HepG2 (cell line): Measurements from ENCODE around the gene NT5C3B.
"Not testable (repeated sequence)": the region's sequence is repeated elsewhere in the genome, so short reads cannot be mapped to it uniquely, and the experiment has no call there.

ENCODE experiments used
- BRF2 ChIP-seq: sonication (generic); formaldehyde crosslinking; IDR thresholded peaks from 2 replicates; pipeline ENCODE4 v1.8.1; 2022; ENCODE audit warnings: mild to moderate bottlenecking, missing genetic modification reagents
- RAD21 ChIP-seq: fragments of 450-650 bp; formaldehyde crosslinking; IDR thresholded peaks from 2 replicates; pipeline ENCODE4 v1.5.0; 2020; ENCODE audit warnings: mild to moderate bottlenecking
- ZNF441 ChIP-seq: sonication (generic); formaldehyde crosslinking; IDR thresholded peaks from 2 replicates; pipeline ENCODE4 v1.7.0; 2021; ENCODE audit warnings: missing genetic modification reagents, borderline replicate concordance
- ZNF775 ChIP-seq: sonication (generic); formaldehyde crosslinking; IDR thresholded peaks from 2 replicates; pipeline ENCODE4 v1.4.0; 2020; ENCODE audit warnings: missing genetic modification reagents, mild to moderate bottlenecking, moderate library complexity, borderline replicate concordance

- TF ChIP-seq ZNF441, BRF2, RAD21, ZNF775 (CRISPR knock-in tag): not testable (repeated sequence)
These were observed 4.7 kb upstream of the NT5C3B start for GRCh38 chr17:41840781-41841180.
